ENCODE data around the gene ARRB2.
A peak's percentile ranks its signal among the peaks of the same experiment; 100 is the strongest.
"Not testable (repeated sequence)": the region's sequence is repeated elsewhere in the genome, so short reads cannot be mapped to it uniquely, and the experiment has no call there.

ARRB2 gene

DNA sequence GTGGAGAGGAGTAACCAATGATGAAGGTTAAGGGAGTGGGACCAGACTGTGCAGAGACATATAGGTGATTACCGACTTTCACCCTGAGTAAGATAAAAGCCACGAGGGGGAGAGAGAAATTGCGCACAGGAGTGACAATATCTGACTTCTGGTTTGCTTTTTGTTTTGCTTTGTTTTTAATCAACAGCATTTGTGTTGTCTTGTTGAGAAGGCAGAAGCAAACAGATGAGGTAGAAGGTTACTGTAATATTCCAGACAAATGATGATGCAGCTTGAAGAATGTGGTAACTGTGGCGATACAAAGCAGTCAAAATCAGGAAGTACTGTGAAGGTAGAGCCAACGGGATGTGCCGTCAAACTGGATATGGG, 14.0 kb upstream of the ARRB2 start:
- Histone ChIP-seq H3K79me2 (ENCODE audit: insufficient read depth, low read length) (peaks cover 94% of the 10 kb centered on the region), H3K4me3 (ENCODE audit: insufficient read depth, low read length, poor library complexity, severe bottlenecking) (no peak overlapping the region)

DNA sequence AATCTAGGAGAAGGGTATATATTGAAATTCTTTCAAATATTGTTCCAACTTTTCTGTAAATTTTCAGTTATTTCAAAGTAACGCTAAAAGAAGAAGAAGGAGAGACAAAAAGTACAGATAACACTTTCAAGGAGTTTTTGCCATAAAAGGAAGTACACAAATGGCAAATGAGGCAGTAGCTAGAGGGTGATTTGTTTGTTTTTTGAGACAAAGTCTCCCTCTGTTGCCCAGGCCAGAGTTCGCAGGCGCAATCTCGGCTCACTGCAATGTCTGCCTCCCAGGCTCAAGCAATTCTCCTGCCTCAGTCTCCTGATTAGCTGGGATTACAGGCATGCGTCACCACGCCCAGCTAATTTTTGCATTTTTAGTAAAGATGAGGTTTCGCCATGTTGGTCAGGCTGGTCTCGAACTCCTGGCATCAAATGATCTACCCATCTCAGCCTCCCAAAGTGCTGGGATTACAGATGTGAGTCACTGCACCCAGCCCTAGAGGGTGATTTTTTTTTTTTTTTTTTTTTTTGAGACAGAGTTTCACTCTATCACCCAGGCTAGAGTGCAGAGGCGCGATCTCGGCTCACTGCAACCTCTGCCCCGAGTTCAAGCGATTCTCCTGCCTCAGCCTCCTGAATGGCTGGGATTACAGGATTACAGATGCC, 10.9 kb upstream of the ARRB2 start:
- H4K20me1 ChIP-seq (ENCODE audit: low read depth, low read length); H3K9me2 ChIP-seq (replicated peaks; ENCODE audit: insufficient read depth, low read length); H3K27me3 ChIP-seq (ENCODE audit: low read length); H2AFZ ChIP-seq (ENCODE audit: low read depth, low read length, severe bottlenecking); H3F3A ChIP-seq (ENCODE audit: insufficient read depth); H3K9me3 ChIP-seq (ENCODE audit: insufficient read depth, low read length); H3K27ac ChIP-seq (ENCODE audit: low read depth, low read length); H3K36me3 ChIP-seq (ENCODE audit: low read length); H3K4me3 ChIP-seq (ENCODE audit: insufficient read depth, low read length, poor library complexity, severe bottlenecking); H3K9ac ChIP-seq (ENCODE audit: low read length); H3K4me2 ChIP-seq (ENCODE audit: low read depth, low read length, poor library complexity, severe bottlenecking): not testable (repeated sequence)
- peaks cover 93% of the 10 kb centered on the region for H3K79me2 ChIP-seq (ENCODE audit: insufficient read depth, low read length)

More for the DNA sequence above, 14.0 kb upstream of the ARRB2 start:
- no peak for TF ChIP-seq EZH2phosphoT487 (conservative IDR thresholded peaks at IDR 0.05; ENCODE audit: low read length)
- TF ChIP-seq, protein P1, sequence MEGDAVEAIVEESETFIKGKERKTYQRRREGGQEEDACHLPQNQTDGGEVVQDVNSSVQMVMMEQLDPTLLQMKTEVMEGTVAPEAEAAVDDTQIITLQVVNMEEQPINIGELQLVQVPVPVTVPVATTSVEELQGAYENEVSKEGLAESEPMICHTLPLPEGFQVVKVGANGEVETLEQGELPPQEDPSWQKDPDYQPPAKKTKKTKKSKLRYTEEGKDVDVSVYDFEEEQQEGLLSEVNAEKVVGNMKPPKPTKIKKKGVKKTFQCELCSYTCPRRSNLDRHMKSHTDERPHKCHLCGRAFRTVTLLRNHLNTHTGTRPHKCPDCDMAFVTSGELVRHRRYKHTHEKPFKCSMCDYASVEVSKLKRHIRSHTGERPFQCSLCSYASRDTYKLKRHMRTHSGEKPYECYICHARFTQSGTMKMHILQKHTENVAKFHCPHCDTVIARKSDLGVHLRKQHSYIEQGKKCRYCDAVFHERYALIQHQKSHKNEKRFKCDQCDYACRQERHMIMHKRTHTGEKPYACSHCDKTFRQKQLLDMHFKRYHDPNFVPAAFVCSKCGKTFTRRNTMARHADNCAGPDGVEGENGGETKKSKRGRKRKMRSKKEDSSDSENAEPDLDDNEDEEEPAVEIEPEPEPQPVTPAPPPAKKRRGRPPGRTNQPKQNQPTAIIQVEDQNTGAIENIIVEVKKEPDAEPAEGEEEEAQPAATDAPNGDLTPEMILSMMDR (IDR thresholded peaks at IDR 0.05; ENCODE audit: insufficient read depth, low read length, poor library complexity, severe bottlenecking) = no peak
- H3K9me2 ChIP-seq (replicated peaks; ENCODE audit: insufficient read depth, low read length) = no peaks in the 10 kb centered on the region
- no peak overlapping the region for H2AFZ ChIP-seq (ENCODE audit: low read depth, low read length, severe bottlenecking)
- no peak overlapping the region for H3K9ac ChIP-seq (ENCODE audit: low read length)
- H3K4me2 ChIP-seq (ENCODE audit: low read depth, low read length, poor library complexity, severe bottlenecking) = no peak overlapping the region
- 0 out of 2 replicates have a peak, but pooled peaks cover 4% of the 10 kb centered on the region for H3K36me3 ChIP-seq (ENCODE audit: low read length)
- H3K27me3 ChIP-seq (ENCODE audit: low read length) = no peaks in the 10 kb centered on the region
- H3K9me3 ChIP-seq (ENCODE audit: insufficient read depth, low read length) = no peaks in the 10 kb centered on the region
- no peak overlapping the region for H3K27ac ChIP-seq (ENCODE audit: low read depth, low read length)
- H4K20me1 ChIP-seq (ENCODE audit: low read depth, low read length) = peaks cover 4% of the 10 kb centered on the region; the same call in 1 of the 2 replicates
- H3F3A ChIP-seq (ENCODE audit: insufficient read depth) = no peaks in the 10 kb centered on the region; the same call in 1 of the 2 replicates

DNA sequence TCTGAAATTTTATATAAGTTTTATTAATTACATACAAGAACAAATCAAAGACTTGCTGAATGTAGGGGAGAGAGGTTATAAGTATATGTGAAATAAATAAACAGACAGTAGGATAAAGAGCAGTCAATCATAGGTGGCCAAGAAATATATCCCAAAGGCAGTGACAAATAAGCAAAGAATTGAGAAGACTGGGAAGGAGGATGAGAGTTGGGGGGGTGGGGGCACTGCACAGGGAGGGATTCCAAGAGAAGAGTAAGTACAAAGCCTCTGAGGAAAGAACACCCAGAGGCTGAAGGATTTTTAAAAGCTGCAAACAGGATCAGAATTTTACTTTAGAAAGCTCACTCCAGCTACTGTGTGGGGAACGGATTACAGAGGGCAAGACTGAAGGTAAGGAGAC, 9.3 kb upstream of the ARRB2 start:
- Histone ChIP-seq H3F3A (ENCODE audit: insufficient read depth) (peaks cover 6% of the 10 kb centered on the region), H3K27ac (ENCODE audit: low read depth, low read length) (no peak overlapping the region), H3K36me3 (ENCODE audit: low read length) (no peaks in the 10 kb centered on the region), H3K9ac (ENCODE audit: low read length) (0 out of 2 replicates have a peak overlapping the region, but pooled peaks have one; percentile 84), H4K20me1 (ENCODE audit: low read depth, low read length) (no peaks in the 10 kb centered on the region), H3K9me2 (replicated peaks; ENCODE audit: insufficient read depth, low read length) (no peaks in the 10 kb centered on the region), H2AFZ (ENCODE audit: low read depth, low read length, severe bottlenecking) (no peak overlapping the region), H3K4me2 (ENCODE audit: low read depth, low read length, poor library complexity, severe bottlenecking) (peak overlapping the region; percentile 92), H3K27me3 (ENCODE audit: low read length) (no peaks in the 10 kb centered on the region), H3K4me3 (ENCODE audit: insufficient read depth, low read length, poor library complexity, severe bottlenecking) (no peak overlapping the region), H3K79me2 (ENCODE audit: insufficient read depth, low read length) (peaks cover 83% of the 10 kb centered on the region), H3K9me3 (ENCODE audit: insufficient read depth, low read length) (no peaks in the 10 kb centered on the region)
- no peak for TF ChIP-seq EZH2phosphoT487 (conservative IDR thresholded peaks at IDR 0.05; ENCODE audit: low read length)
- TF ChIP-seq, protein P1 (IDR thresholded peaks at IDR 0.05; ENCODE audit: insufficient read depth, low read length, poor library complexity, severe bottlenecking) = no peak

DNA sequence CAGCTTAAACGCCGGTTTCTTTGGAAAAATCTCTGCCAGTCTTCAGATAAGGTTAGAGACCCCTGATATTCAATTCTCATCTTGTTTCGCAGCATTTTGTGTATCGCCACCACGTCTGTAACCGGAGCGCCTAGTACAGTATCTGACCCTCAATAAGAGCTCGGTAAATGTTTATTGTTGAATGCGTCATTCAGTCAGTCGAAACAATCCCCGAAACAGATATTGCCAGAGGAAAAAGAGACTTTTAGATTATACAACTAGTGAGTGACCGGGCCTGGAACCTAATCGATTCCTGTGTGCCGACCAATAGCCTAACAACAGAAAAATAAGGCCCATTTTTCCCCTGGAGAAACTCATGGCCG, 7.1 kb upstream of the ARRB2 start:
- Histone ChIP-seq H3F3A (ENCODE audit: insufficient read depth) (peaks cover 10% of the 10 kb centered on the region), H3K9me2 (replicated peaks; ENCODE audit: insufficient read depth, low read length) (no peaks in the 10 kb centered on the region), H3K36me3 (ENCODE audit: low read length) (no peaks in the 10 kb centered on the region), H3K9ac (ENCODE audit: low read length) (peak overlapping the region; percentile 84), H3K27ac (ENCODE audit: low read depth, low read length) (peak overlapping the region; percentile 73; the same call in 1 of the 2 replicates), H3K4me3 (ENCODE audit: insufficient read depth, low read length, poor library complexity, severe bottlenecking) (peak overlapping the region; percentile 86), H3K79me2 (ENCODE audit: insufficient read depth, low read length) (peaks cover 61% of the 10 kb centered on the region), H3K27me3 (ENCODE audit: low read length) (no peaks in the 10 kb centered on the region), H3K9me3 (ENCODE audit: insufficient read depth, low read length) (no peaks in the 10 kb centered on the region), H3K4me2 (ENCODE audit: low read depth, low read length, poor library complexity, severe bottlenecking) (peak overlapping the region; percentile 92), H2AFZ (ENCODE audit: low read depth, low read length, severe bottlenecking) (peak overlapping the region; percentile 83), H4K20me1 (ENCODE audit: low read depth, low read length) (no peaks in the 10 kb centered on the region)
- TF ChIP-seq, protein P1 (IDR thresholded peaks at IDR 0.05; ENCODE audit: insufficient read depth, low read length, poor library complexity, severe bottlenecking) = no peak
- no peak for TF ChIP-seq EZH2phosphoT487 (conservative IDR thresholded peaks at IDR 0.05; ENCODE audit: low read length)

DNA sequence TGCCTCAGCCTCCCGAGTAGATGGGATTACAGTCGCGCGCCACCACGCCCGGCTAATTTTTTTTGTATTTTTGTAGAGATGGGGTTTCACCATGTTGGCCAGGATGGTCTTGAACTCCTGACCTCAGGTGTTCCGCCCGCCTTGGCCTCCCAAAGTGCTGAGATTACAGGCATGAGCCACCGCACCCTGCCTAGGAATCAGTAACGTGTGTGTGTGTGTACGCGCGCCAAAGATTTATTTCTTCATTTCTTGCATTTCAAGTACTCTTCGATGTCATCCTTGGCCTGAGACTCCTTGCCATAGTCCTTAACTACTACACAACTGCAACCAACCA, 5.9 kb upstream of the ARRB2 start:
- peak overlapping the region; percentile 73 for H3K27ac ChIP-seq (ENCODE audit: low read depth, low read length)
- H3K79me2 ChIP-seq (ENCODE audit: insufficient read depth, low read length) = peaks cover 51% of the 10 kb centered on the region
- peak overlapping the region; percentile 92 for H3K4me2 ChIP-seq (ENCODE audit: low read depth, low read length, poor library complexity, severe bottlenecking)
- H3K9ac ChIP-seq (ENCODE audit: low read length) = peak overlapping the region; percentile 84
- not testable (repeated sequence) for H3K36me3 ChIP-seq (ENCODE audit: low read length); H4K20me1 ChIP-seq (ENCODE audit: low read depth, low read length); H3K27me3 ChIP-seq (ENCODE audit: low read length); H3K9me3 ChIP-seq (ENCODE audit: insufficient read depth, low read length); H3K9me2 ChIP-seq (replicated peaks; ENCODE audit: insufficient read depth, low read length)
- H3F3A ChIP-seq (ENCODE audit: insufficient read depth) = peaks cover 10% of the 10 kb centered on the region
- H3K4me3 ChIP-seq (ENCODE audit: insufficient read depth, low read length, poor library complexity, severe bottlenecking) = peak overlapping the region; percentile 86
- peak overlapping the region; percentile 83 for H2AFZ ChIP-seq (ENCODE audit: low read depth, low read length, severe bottlenecking)
